GM18508 (cell line): Measurements from ENCODE around the gene KHK.
"Not testable (repeated sequence)": the region's sequence is repeated elsewhere in the genome, so short reads cannot be mapped to it uniquely, and the experiment has no call there.

ENCODE experiments used
- ATAC-seq: cut with Tn5 transposase; IDR thresholded peaks from one replicate; pipeline ENCODE4 v1.9.1; 2021; ENCODE audit warnings: moderate number of reproducible peaks; ENCODE audit not compliant: insufficient read depth, unreplicated experiment

KHK gene

GRCh38 chr2:27059141-27059820, 27.3 kb upstream of the KHK start:
- ATAC-seq = no peak

GRCh38 chr2:27060323-27060722, 26.2 kb upstream of the KHK start:
- ATAC-seq = no peak

GRCh38 chr2:27065128-27065527, 21.4 kb upstream of the KHK start:
- no peak for ATAC-seq

GRCh38 chr2:27067385-27067784, 19.2 kb upstream of the KHK start:
- no peak for ATAC-seq

GRCh38 chr2:27069436-27069835, 17.1 kb upstream of the KHK start:
- no peak for ATAC-seq

GRCh38 chr2:27069961-27070618, 16.5 kb upstream of the KHK start:
- no peak for ATAC-seq

GRCh38 chr2:27070653-27071276, 15.8 kb upstream of the KHK start:
- no peak for ATAC-seq

GRCh38 chr2:27071277-27071989, 15.1 kb upstream of the KHK start, which contains the start of gene OST4:
OST4 (minus strand) TSS chr2:27071654.
- peak; percentile 52 for ATAC-seq

GRCh38 chr2:27071990-27072830, 14.4 kb upstream of the KHK start:
- no peak for ATAC-seq

- ATAC-seq = no peak
Measured at GRCh38 chr2:27072920-27073319, 13.7 kb upstream of the KHK start.

- ATAC-seq = no peak
Measured at GRCh38 chr2:27073782-27074181, 12.8 kb upstream of the KHK start.

- no peak for ATAC-seq
Measured at GRCh38 chr2:27074738-27075565, 11.6 kb upstream of the KHK start.

- not testable (repeated sequence) for ATAC-seq
Measured at GRCh38 chr2:27075566-27075871, 11.1 kb upstream of the KHK start.

GRCh38 chr2:27076323-27076722, 10.2 kb upstream of the KHK start:
- no peak for ATAC-seq

- ATAC-seq = no peak
Measured at GRCh38 chr2:27077231-27077630, 9.3 kb upstream of the KHK start.

GRCh38 chr2:27078267-27079194, 8.0 kb upstream of the KHK start, which contains the start of gene EMILIN1:
EMILIN1 (plus strand) TSS chr2:27078615; CDS start chr2:27079066, 451 bp downstream.
- no peak for ATAC-seq

GRCh38 chr2:27079233-27080139, 7.1 kb upstream of the KHK start:
- no peak for ATAC-seq
